EL (cell line): Measurements from ENCODE around the gene GCNT1.

Experiments
- DNase-seq: peaks from one replicate; pipeline ENCODE4 v3.0.0-alpha.2; 2016

Gene GCNT1

GRCh38 chr9:76545191-76545590, 86.2 kb downstream of the GCNT1 start:
- DNase-seq, result no peak

DNA sequence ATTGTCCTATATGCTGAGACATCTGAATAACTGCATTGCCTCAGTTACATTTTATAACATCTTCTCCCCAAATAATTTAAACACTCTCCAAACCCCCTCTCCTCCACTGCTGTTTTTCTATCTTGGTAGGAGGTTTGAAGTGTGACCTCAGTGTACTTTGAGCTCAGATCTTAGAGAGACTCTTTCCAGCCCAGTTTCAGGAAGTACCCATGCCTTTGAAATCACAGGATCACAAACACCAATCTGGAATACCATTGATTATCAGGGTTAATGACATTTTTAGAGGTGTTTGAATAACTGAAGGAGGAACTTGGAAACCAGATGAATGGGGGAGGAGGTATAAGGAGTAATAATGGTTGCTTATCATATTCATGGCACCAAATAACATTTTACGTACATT, 93.2 kb downstream of the GCNT1 start:
- DNase-seq, result no peak

- DNase-seq, result no peak
Measured at GRCh38 chr9:76552751-76553455, 93.9 kb downstream of the GCNT1 start.

GRCh38 chr9:76553680-76554079, 94.7 kb downstream of the GCNT1 start:
- no peak for DNase-seq
